ENCODE data around the gene ANKRD28. TPM values are rescaled to one million over a fixed set of nuclear protein-coding genes. Genes with fewer than 3 reads are reported as not detected.
"Not testable (repeated sequence)": the region's sequence is repeated elsewhere in the genome, so short reads cannot be mapped to it uniquely, and the experiment has no call there.

ANKRD28 gene
- total RNA-seq, 2 experiments from 2014 or later: 56.3 to 73.6 TPM

DNA sequence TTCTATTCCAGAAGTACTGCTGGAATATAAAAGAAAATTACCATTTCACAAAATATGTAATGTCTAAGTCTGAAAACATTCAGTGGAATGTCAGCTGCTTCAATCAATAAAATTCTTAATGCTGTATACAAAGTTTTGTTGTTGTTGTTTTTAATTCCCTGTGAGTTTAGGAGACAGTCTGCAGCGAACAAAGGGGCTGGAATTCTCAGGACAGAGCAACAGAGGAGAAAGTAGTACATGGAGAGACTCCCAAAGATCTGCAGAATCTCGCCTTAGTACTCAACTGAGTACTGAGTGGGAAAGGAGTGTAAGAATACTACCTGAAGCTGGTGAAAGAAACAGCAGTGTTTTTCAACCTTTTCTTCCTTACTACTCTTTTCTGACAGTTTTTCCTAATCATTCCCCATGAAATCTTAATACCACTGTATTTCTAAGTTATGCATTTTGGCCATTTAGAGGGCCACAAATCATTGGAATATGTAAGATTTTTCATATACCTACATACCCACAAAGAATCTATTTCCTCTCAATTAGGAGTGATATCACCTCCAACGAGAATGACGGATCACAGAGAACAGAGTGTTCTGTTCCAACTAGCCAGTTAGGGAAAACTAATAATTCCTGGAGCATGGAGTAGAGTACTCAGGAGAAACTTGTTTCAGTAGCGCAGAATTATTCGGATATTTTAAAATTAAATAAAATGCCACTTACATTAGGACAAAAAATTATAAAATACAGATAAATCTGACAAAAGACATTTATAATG lies 16.0 kb downstream of the ANKRD28 start:
- CTCF ChIA-PET: interaction anchor here (1.1 kb wide), 1 partner anchor 9 kb away, joined by 3 read pairs; no protein-coding TSS in a partner anchor
- H3K4me3 Mint-ChIP-seq: no peak overlapping the region

DNA sequence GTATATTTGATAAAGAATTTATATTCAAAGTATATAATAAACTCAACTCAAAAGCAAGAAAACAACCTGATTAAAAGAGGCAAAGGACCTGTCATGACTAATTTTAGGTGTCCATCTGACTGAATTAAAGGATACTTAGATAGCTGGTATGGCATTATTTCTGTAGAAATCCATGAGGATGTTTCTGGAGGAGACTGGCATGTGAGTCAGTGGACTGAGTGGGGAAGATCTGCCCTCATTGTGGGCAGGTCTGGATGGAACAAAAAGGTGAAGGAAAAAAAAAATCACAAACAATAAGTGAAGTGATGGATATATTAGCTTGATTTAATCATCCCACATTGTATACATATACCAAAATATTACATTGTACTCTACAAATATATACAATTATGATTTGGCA lies 16.6 kb downstream of the ANKRD28 start:
- H3K36me3 Mint-ChIP-seq: peaks cover 61% of the 10 kb centered on the region
- DNase-seq (no peak), ATAC-seq (no peak)
- CTCF ChIA-PET: interaction anchor here (1.1 to 1.2 kb wide), 2 partner anchors 8 to 13 kb away, joined by 3 to 4 read pairs; no protein-coding TSS in a partner anchor
- H3K27me3 Mint-ChIP-seq: no peaks in the 10 kb centered on the region
- peaks cover 2% of the 10 kb centered on the region for H3K9me3 Mint-ChIP-seq (ENCODE audit: low read depth)
- peaks cover 22% of the 10 kb centered on the region for H3K4me1 Mint-ChIP-seq
- H3K27ac Mint-ChIP-seq: no peak overlapping the region
- no peak overlapping the region for H3K4me3 Mint-ChIP-seq

More for the DNA sequence above, 16.0 kb downstream of the ANKRD28 start:
- ATAC-seq (no peak), DNase-seq (no peak)
- peaks cover 59% of the 10 kb centered on the region for H3K36me3 Mint-ChIP-seq
- peaks cover 2% of the 10 kb centered on the region for H3K9me3 Mint-ChIP-seq (ENCODE audit: low read depth)
- no peak overlapping the region for H3K27ac Mint-ChIP-seq
- peaks cover 18% of the 10 kb centered on the region for H3K4me1 Mint-ChIP-seq
- no peaks in the 10 kb centered on the region for H3K27me3 Mint-ChIP-seq

DNA sequence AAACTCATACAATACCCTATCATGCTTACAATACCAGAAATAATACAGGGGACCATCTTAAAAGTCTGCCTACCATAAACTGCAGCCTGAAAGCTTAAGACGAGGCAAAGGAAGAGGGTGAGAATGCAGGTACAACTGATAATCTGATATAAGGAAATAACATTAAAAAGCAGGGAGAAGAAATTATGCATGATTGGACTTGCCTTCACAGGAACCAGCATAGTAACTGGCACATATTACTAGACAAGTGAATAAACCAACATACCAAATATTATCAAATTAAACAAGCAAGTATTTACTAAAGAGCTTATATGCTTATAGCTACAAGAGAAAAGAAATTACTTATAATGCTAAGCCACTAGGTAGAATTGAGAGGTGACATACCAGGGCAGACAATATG lies 18.7 kb downstream of the ANKRD28 start:
- no peak overlapping the region for H3K27ac Mint-ChIP-seq
- H3K4me1 Mint-ChIP-seq: peaks cover 22% of the 10 kb centered on the region
- DNase-seq: no peak
- peaks cover 2% of the 10 kb centered on the region for H3K9me3 Mint-ChIP-seq (ENCODE audit: low read depth)
- CTCF ChIA-PET: no interaction called here
- peaks cover 50% of the 10 kb centered on the region for H3K36me3 Mint-ChIP-seq
- H3K27me3 Mint-ChIP-seq: no peaks in the 10 kb centered on the region
- H3K4me3 Mint-ChIP-seq: no peak overlapping the region
- ATAC-seq: no peak

DNA sequence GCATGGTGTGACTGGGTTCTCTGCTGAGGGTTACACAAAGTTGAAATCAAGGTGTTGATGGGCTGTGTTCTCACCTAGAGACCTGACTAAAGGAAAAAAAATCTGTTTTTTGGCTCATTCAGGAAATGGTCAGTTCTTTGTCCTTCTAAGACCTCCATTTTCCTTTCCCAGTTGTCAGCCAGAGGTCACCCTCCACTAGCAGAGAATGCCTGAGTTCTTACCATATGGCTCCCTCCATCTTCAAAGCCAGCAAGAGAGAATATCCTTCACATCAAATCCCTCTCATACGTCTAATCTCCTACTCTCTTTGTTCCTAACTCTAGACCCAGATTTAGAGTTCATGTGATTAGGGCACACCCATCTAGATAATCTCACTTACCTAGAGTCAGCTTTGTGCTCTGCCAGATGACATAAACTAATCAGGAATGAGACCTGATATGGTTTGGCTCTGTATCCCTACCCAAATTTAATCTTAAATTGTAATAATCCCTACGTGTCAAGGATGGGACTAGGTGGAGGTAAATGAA lies 19.4 kb downstream of the ANKRD28 start:
- Mint-ChIP-seq H3K36me3 (peaks cover 52% of the 10 kb centered on the region), H3K27me3 (no peaks in the 10 kb centered on the region), H3K4me1 (peaks cover 21% of the 10 kb centered on the region), H3K4me3 (no peak overlapping the region), H3K9me3 (ENCODE audit: low read depth) (peaks cover 2% of the 10 kb centered on the region), H3K27ac (no peak overlapping the region)
- ATAC-seq (no peak), DNase-seq (no peak)
- CTCF ChIA-PET: no interaction called here

DNA sequence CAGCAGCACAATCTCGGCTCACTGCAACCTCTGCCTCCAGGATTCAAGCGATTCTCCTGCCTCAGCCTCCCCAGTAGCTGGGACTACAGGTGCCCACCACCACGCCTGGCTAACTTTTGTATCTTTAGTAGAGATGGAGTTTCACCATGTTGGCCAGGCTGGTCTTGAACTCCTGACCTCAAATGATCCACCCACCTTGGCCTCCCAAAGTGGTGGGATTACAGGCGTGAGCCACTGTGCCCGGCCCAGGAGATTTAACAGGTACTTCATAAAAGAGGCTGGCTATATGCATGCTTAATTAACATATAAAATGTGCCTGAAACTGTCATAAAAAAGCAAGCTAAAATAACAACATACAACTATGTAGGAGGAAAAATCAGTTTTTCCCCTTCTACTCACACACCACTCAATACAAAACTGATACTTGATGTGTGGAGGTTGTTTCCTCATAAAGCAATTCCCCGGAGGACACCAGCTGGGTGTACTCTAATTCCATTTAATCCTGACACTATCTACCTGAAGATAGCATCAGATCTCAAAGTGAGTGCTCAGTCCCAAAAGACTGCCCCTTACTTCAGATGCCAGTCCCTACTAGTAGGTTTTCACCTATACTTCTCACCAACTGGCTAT lies 22.7 kb downstream of the ANKRD28 start:
- DNase-seq; H3K27me3 Mint-ChIP-seq; H3K9me3 Mint-ChIP-seq (ENCODE audit: low read depth); H3K27ac Mint-ChIP-seq; H3K4me3 Mint-ChIP-seq: not testable (repeated sequence)
- CTCF ChIA-PET: interaction anchor here (1.3 kb wide), 1 partner anchor 37 kb away, joined by 5 read pairs; no protein-coding TSS in a partner anchor
- Mint-ChIP-seq H3K36me3 (peaks cover 68% of the 10 kb centered on the region), H3K4me1 (peaks cover 28% of the 10 kb centered on the region)
- peak; percentile 16 for ATAC-seq

DNA sequence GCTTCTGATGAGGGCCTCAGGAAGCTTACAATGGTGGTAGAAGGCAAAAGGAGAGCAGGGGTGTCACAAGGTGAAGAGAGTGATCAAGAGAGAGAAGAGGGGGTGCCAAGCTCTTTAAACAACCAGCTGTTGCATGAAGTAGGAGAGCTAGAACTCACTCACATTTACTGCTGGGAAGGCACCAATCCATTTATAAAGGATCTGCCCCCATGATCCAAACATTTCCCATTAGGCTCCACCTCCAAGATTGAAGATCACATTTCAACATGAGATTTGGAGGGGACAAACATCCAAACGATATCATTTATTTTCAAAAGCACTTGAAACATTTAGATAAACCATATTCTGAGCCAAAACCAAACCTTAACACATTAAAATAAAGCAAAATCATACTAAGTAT lies 26.3 kb downstream of the ANKRD28 start:
- Mint-ChIP-seq H3K36me3 (peaks cover 60% of the 10 kb centered on the region), H3K27ac (no peak overlapping the region), H3K4me1 (peaks cover 51% of the 10 kb centered on the region), H3K9me3 (ENCODE audit: low read depth) (no peaks in the 10 kb centered on the region), H3K27me3 (no peaks in the 10 kb centered on the region), H3K4me3 (no peak overlapping the region)
- ATAC-seq (no peak), DNase-seq (no peak)
- CTCF ChIA-PET: interaction anchor here (0.8 to 1.7 kb wide), 2 partner anchors 11 to 12 kb away, joined by 4 read pairs; no protein-coding TSS in a partner anchor

DNA sequence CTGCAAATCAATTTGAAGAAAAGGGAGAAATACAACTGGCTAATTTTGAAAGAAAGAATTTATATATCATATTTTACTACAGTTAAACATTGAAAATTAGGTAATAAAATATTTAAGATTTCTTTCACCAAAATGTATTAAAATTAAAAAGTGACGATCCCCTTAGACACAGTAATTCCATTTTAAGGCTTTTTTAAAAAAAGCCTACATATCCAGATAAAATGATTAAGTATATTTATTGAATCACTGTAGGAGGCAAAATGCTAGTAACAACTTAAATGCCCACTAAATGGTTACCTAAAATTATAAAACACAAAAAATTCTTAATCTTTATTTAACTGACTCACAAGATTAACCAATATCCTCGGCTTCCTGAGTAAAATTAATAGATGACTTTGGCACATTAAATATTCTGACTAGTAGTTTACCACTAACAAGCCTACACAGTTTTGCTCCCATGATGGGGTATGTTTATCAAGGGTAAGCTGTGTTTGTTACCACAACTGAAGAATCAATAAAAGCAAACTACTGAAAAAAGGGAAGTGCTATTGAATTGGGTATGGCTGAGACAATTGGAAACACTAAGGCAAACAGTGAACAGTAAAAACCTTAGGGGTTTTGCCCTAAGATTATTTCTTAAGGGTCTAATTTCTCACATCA lies 28.4 kb downstream of the ANKRD28 start:
- Mint-ChIP-seq H3K4me3 (no peak overlapping the region), H3K36me3 (peaks cover 62% of the 10 kb centered on the region), H3K9me3 (ENCODE audit: low read depth) (no peaks in the 10 kb centered on the region), H3K27ac (no peak overlapping the region), H3K4me1 (peaks cover 43% of the 10 kb centered on the region), H3K27me3 (no peaks in the 10 kb centered on the region)
- CTCF ChIA-PET: no interaction called here
- DNase-seq: no peak
- no peak for ATAC-seq

DNA sequence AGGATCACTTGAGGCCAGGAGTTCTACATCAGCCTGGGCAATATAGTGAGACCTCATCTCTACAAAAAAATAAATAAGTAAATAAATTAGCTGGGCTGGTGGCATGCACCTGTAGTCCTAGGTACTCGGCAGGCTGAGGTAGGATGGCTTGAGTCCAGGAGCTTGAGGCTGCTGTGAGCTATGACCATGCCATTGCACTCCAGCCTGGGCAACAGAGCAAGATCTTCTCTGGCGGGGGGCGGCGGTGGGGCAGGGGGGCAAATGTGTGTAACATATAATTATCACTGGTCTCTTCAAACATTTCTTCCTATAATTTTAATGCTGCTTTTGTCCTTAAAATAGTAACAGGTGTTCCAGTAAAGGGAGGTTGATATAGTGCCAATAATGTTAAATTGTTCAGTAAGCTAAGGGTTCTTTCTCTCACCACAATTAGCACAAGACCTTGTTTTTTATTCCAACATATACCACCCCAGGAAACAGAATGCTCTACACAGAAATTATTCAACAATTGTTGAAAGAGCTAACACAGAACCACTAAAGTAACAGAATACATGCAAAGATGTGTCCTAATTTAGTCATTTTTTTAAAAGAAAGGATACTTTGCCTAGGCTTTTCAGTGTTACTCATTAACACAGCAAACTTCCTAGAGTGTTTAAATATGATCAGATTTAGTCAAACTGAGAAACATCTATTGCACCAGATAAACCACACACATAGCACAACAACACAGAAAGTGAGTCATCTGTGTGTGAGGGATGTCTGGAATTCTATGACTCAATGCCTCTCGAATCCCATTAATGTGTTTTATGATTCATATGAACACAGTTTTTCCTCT lies 29.1 kb downstream of the ANKRD28 start:
- Mint-ChIP-seq H3K4me1 (peaks cover 40% of the 10 kb centered on the region), H3K27ac (peak overlapping the region; percentile 45), H3K27me3 (no peaks in the 10 kb centered on the region), H3K4me3 (no peak overlapping the region), H3K9me3 (ENCODE audit: low read depth) (no peaks in the 10 kb centered on the region), H3K36me3 (peaks cover 61% of the 10 kb centered on the region)
- CTCF ChIA-PET: interaction anchor here (1.4 to 1.5 kb wide), 2 partner anchors 12 to 43 kb away, joined by 3 to 4 read pairs; no protein-coding TSS in a partner anchor
- peak; percentile 81 for ATAC-seq
- no peak for DNase-seq

DNA sequence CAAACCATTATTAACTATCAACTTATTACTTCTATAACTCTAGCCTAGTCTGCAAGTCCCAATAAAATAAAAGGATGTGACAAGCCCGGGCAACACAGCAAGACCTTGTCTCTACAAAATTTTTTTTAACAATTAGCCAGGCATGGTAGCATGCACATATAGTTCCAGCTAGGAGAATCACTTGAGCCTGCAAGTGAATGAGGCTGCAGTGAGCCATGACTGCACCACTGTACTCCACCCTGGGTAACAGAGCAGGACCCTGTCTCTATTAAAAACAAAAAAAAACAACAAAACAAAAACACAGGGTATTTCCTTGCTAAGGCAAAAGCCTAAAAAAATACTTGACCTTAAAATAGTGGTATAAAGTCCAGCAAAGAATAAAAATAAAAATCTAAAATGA lies 31.4 kb downstream of the ANKRD28 start:
- no peak overlapping the region for H3K4me3 Mint-ChIP-seq
- DNase-seq (no peak), ATAC-seq (no peak)
- H3K36me3 Mint-ChIP-seq: peaks cover 53% of the 10 kb centered on the region
- H3K27me3 Mint-ChIP-seq: no peaks in the 10 kb centered on the region
- no peak overlapping the region for H3K27ac Mint-ChIP-seq
- peaks cover 30% of the 10 kb centered on the region for H3K4me1 Mint-ChIP-seq
- no peaks in the 10 kb centered on the region for H3K9me3 Mint-ChIP-seq (ENCODE audit: low read depth)
- CTCF ChIA-PET: no interaction called here

DNA sequence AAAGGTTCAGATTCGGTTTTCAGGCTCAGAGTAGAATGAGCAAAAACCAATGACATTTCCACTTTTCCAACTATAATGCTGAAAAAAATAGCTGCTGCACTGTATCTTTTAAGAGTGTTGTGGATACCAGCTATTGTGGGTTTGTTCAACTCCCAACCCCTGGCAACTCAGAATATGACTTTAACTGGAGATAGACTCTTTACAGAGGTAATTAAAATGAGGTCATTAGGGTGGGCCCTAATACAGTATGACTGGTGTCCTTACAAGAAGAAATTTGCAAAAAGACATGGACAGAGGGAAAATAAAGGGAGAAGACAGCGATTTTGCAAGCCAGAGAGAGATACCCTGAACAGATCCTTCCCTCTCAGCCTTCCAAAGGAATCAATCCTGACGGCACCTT lies 39.5 kb downstream of the ANKRD28 start:
- Mint-ChIP-seq H3K4me3 (no peak overlapping the region), H3K9me3 (ENCODE audit: low read depth) (no peaks in the 10 kb centered on the region), H3K4me1 (peaks cover 20% of the 10 kb centered on the region), H3K27me3 (no peaks in the 10 kb centered on the region), H3K27ac (no peak overlapping the region), H3K36me3 (peaks cover 58% of the 10 kb centered on the region)
- no peak for DNase-seq
- CTCF ChIA-PET: no interaction called here
- no peak for ATAC-seq

DNA sequence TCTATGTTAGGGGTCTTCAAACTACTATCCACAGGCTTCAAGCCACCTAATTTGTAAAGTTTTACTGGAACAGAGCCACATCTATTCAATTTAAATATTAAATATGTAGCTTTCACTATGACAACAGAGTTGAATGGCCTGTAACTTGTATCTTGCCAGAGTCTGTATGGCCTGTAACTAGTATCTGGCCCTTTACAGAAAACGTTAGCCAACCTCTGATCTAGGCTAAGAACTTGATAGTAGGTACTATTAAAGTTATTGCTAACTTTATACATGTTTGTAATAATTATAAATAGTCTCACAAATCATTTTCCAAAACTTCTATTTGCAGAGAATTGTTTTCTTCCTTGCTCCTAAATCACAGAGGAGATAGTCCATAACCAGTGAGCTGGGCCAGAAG lies 40.0 kb downstream of the ANKRD28 start:
- ATAC-seq (no peak), DNase-seq (no peak)
- no peak overlapping the region for H3K4me3 Mint-ChIP-seq
- H3K27ac Mint-ChIP-seq: no peak overlapping the region
- H3K36me3 Mint-ChIP-seq: peaks cover 60% of the 10 kb centered on the region
- CTCF ChIA-PET: no interaction called here
- H3K9me3 Mint-ChIP-seq (ENCODE audit: low read depth): no peaks in the 10 kb centered on the region
- no peaks in the 10 kb centered on the region for H3K27me3 Mint-ChIP-seq
- peaks cover 23% of the 10 kb centered on the region for H3K4me1 Mint-ChIP-seq

DNA sequence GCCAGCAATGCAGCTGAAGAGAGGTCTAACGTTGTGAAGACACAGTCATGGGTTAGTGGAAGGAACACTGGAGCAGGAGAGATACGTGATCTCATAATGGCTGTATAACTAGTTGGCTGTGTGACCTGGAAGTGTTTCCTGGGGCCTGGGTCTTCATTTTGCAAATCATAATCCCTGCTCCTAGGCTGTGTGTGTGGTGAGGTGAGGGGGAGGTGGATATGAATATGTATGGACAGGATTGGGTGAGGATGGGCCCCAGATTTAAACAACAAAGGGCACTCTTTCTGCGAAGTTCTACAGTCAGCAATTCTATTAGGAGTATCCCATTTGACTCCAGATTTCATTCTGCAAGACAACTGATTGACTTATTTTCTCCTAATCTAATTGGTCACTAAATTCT lies 41.3 kb downstream of the ANKRD28 start:
- H3K27me3 Mint-ChIP-seq: no peaks in the 10 kb centered on the region
- DNase-seq (no peak), ATAC-seq (no peak)
- H3K4me1 Mint-ChIP-seq: peaks cover 23% of the 10 kb centered on the region
- no peak overlapping the region for H3K4me3 Mint-ChIP-seq
- H3K36me3 Mint-ChIP-seq: peaks cover 60% of the 10 kb centered on the region
- CTCF ChIA-PET: no interaction called here
- H3K27ac Mint-ChIP-seq: no peak overlapping the region
- H3K9me3 Mint-ChIP-seq (ENCODE audit: low read depth): no peaks in the 10 kb centered on the region

DNA sequence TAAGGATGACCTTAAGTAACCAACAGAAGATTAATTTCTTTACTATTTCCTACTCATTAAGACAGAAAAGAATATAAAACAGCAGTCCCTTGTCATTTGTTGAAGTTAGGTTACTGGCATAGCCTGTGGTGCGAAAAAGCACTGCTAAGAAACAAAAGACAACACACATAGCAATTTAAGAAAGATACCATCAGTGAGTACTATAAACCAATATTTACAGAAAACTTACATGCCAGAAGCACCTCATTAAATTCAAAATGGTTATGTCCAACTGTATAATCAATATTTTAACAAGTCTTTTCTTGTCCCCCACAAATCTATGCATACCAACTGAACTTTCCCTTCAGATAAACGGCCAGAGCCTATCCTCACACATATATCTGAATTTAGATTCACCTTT lies 42.0 kb downstream of the ANKRD28 start:
- ATAC-seq: no peak
- Mint-ChIP-seq H3K27ac (no peak overlapping the region), H3K27me3 (no peaks in the 10 kb centered on the region), H3K36me3 (peaks cover 62% of the 10 kb centered on the region), H3K4me1 (peaks cover 23% of the 10 kb centered on the region), H3K4me3 (no peak overlapping the region), H3K9me3 (ENCODE audit: low read depth) (no peaks in the 10 kb centered on the region)
- no peak for DNase-seq
- CTCF ChIA-PET: no interaction called here

All from activated CD8-positive, alpha-beta memory T cell treated with anti-CD3 and anti-CD28 coated beads, Interleukin-2, amount 10 ng/mL, durations not matched to agents 7 days and 5 days (primary cell).